ENCODE data around the gene SCAMP4. TPM values are rescaled to one million over a fixed set of nuclear protein-coding genes. Genes with fewer than 3 reads are reported as not detected.

SCAMP4 gene
- total and polyA plus RNA-seq, 9 of the 15 experiments (the other 6 are each of a cell fraction or from before 2014, with no cell fraction given) = 0.81 to 45.9 (median 12.8) TPM

- TF ChIP-seq NR4A1 (CRISPR knock-in tag; IDR thresholded peaks at IDR 0.05) (no peak), NR4A1 (tag; IDR thresholded peaks at IDR 0.05) (0 out of 2 replicates have a peak, but pooled peaks have one; percentile 46), SREBF1 (IDR thresholded peaks at IDR 0.05; ENCODE audit: borderline replicate concordance, low read depth, low read length) (no peak), ZNF431 (CRISPR knock-in tag; IDR thresholded peaks at IDR 0.05) (no peak), TRIM28 (IDR thresholded peaks at IDR 0.05) (no peak), CBX2 (IDR thresholded peaks at IDR 0.05; ENCODE audit: insufficient read depth, low read length, poor library complexity, severe bottlenecking) (no peak), FOXK2 (conservative IDR thresholded peaks at IDR 0.05 in 1 of 2, IDR thresholded peaks at IDR 0.05 in 1 of 2; ENCODE audit: low read depth in 2 of 2) (no peak), ZNF561 (CRISPR knock-in tag; conservative IDR thresholded peaks at IDR 0.05) (0 out of 2 replicates have a peak, but pooled peaks have one; percentile 50), ZFP30 (CRISPR knock-in tag; IDR thresholded peaks at IDR 0.05; ENCODE audit: borderline replicate concordance) (no peak), FOXM1 (IDR thresholded peaks at IDR 0.05; ENCODE audit: low read depth) (no peak), FOXM1 (CRISPR knock-in tag; IDR thresholded peaks at IDR 0.05; ENCODE audit: low read depth) (no peak), CHCHD3 (CRISPR knock-in tag; IDR thresholded peaks at IDR 0.05) (no peak), ZNF277 (CRISPR knock-in tag; IDR thresholded peaks at IDR 0.05; ENCODE audit: borderline replicate concordance) (no peak), HMG20B (CRISPR knock-in tag; IDR thresholded peaks at IDR 0.05) (no peak), ZNF124 (CRISPR knock-in tag; IDR thresholded peaks at IDR 0.05) (no peak), MCM3 (IDR thresholded peaks at IDR 0.05) (no peak), L3MBTL2 (IDR thresholded peaks at IDR 0.05) (no peak), MBD2 (IDR thresholded peaks at IDR 0.05; ENCODE audit: borderline replicate concordance, low read depth) (0 out of 2 replicates have a peak, but pooled peaks have one; percentile 6), ZNF707 (CRISPR knock-in tag; conservative IDR thresholded peaks at IDR 0.05) (0 out of 2 replicates have a peak, but pooled peaks have one; percentile 62), PBX2 (CRISPR knock-in tag; IDR thresholded peaks at IDR 0.05; ENCODE audit: low read depth) (no peak), PBX2 (tag; conservative IDR thresholded peaks at IDR 0.05; ENCODE audit: low read depth) (no peak), FOXJ3 (CRISPR knock-in tag; IDR thresholded peaks at IDR 0.05) (no peak), POLR2H (tag; IDR thresholded peaks at IDR 0.05; ENCODE audit: low read depth) (no peak), HLTF (IDR thresholded peaks at IDR 0.05) (no peak)
- TF ChIP-seq, protein P1, sequence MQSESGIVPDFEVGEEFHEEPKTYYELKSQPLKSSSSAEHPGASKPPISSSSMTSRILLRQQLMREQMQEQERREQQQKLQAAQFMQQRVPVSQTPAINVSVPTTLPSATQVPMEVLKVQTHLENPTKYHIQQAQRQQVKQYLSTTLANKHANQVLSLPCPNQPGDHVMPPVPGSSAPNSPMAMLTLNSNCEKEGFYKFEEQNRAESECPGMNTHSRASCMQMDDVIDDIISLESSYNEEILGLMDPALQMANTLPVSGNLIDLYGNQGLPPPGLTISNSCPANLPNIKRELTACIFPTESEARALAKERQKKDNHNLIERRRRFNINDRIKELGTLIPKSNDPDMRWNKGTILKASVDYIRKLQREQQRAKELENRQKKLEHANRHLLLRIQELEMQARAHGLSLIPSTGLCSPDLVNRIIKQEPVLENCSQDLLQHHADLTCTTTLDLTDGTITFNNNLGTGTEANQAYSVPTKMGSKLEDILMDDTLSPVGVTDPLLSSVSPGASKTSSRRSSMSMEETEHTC (IDR thresholded peaks at IDR 0.05) = no peak
Observed at GRCh38 chr19:1905863-1906375, 720 bp downstream of the SCAMP4 start (continued).

Data from K562 (cell line).